ENCODE data around the gene APEH.
"Not testable (repeated sequence)": the region's sequence is repeated elsewhere in the genome, so short reads cannot be mapped to it uniquely, and the experiment has no call there.

Gene APEH

DNA sequence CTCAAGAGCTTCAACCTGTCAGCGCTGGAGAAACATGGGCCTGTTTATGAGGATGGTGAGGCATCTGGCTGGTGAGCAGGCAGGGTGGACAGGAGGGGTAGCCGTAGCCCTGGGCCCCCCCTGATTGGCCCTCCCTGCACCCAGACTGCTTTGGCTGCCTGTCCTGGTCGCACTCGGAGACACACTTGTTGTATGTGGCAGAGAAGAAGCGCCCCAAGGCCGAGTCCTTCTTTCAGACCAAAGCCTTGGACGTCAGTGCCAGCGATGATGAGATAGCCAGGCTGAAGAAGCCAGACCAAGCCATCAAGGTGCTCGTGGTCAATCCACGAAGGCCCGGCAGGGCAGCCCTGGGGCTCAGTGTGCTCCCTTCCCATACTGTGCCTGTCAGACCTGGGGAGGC lies 1.8 kb downstream of the APEH start:
- H3K4ac ChIP-seq (ENCODE audit: low read depth, low read length): no peak overlapping the region
- H2AK5ac ChIP-seq (ENCODE audit: low read length): no peak overlapping the region
- H4K5ac ChIP-seq (ENCODE audit: low read length): no peak overlapping the region
- no peaks in the 10 kb centered on the region for H3K27me3 ChIP-seq (ENCODE audit: insufficient read depth, low read length, poor library complexity)
- no CpG with 5 or more reads among the region's 11 CpGs for WGBS (ENCODE audit: extremely low coverage, insufficient coverage, low lambda C conversion rate)
- H2BK120ac ChIP-seq (ENCODE audit: low read depth, low read length): no peak overlapping the region
- H3K79me1 ChIP-seq (ENCODE audit: low read length): peaks cover 17% of the 10 kb centered on the region
- no peak overlapping the region for H3K18ac ChIP-seq (ENCODE audit: low read length)
- H3K36me3 ChIP-seq (ENCODE audit: control insufficient read depth, insufficient read depth, low read length): peaks cover 13% of the 10 kb centered on the region
- peaks cover 10% of the 10 kb centered on the region for H3K79me2 ChIP-seq (ENCODE audit: control insufficient read depth, insufficient read depth, low read length)
- H3K4me2 ChIP-seq (ENCODE audit: low read length): no peak overlapping the region
- H4K8ac ChIP-seq (ENCODE audit: low read depth, low read length): no peak overlapping the region
- no peak overlapping the region for H2BK5ac ChIP-seq (ENCODE audit: low read length)
- no peak overlapping the region for H3K9ac ChIP-seq (ENCODE audit: low read length)
- no peak overlapping the region for H3K4me3 ChIP-seq (ENCODE audit: low read length)
- H2BK15ac ChIP-seq (replicated peaks; ENCODE audit: low read depth): no peak overlapping the region
- no peak overlapping the region for H3K56ac ChIP-seq (ENCODE audit: low read length)
- peaks cover 6% of the 10 kb centered on the region for H3K4me1 ChIP-seq (ENCODE audit: control insufficient read depth, low read depth, low read length)
- no peak overlapping the region for H3K27ac ChIP-seq (ENCODE audit: low read depth, low read length)
- no peak for DNase-seq
- H3K23ac ChIP-seq (ENCODE audit: low read length): no peak overlapping the region

DNA sequence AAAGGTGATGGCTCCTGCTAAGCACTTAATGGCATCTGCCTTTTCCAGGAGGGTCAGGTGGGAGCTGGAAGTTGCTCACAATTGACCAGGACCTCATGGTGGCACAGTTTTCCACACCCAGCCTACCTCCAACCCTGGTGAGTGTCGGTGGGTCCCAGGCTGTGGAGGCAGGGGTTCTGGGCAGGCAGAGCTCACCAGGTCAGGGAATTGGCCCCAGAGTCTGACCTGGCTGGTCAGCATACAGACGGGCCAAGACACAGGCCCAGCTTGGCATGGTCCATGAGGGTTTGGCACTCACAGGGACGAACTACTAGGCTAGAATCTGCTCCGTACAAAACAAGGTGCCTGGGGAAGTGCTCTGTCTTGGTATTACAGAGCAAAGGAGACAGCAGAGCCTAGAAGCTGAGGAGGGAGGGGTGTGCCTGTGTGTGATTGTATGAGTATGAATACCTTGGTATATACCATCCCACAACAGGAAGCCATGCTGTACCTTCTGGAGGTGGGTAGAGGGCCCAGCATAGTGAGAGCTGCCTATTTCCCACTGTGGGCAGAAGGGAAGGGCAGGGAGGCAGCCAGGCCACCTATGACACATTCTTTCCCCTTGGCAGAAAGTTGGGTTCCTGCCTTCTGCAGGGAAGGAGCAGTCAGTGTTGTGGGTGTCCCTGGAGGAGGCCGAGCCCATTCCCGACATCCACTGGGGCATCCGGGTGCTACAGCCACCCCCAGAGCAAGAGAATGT lies 6.5 kb downstream of the APEH start:
- Histone ChIP-seq H3K36me3 (ENCODE audit: control insufficient read depth, insufficient read depth, low read length) (peaks cover 21% of the 10 kb centered on the region), H2AK5ac (ENCODE audit: low read length) (no peak overlapping the region), H3K56ac (ENCODE audit: low read length) (no peak overlapping the region), H3K4me3 (ENCODE audit: low read length) (no peak overlapping the region), H4K8ac (ENCODE audit: low read depth, low read length) (no peak overlapping the region), H2BK120ac (ENCODE audit: low read depth, low read length) (no peak overlapping the region), H3K4ac (ENCODE audit: low read depth, low read length) (no peak overlapping the region), H2BK15ac (replicated peaks; ENCODE audit: low read depth) (no peak overlapping the region), H3K4me2 (ENCODE audit: low read length) (no peak overlapping the region), H3K18ac (ENCODE audit: low read length) (no peak overlapping the region), H2BK5ac (ENCODE audit: low read length) (no peak overlapping the region), H4K5ac (ENCODE audit: low read length) (no peak overlapping the region), H3K23ac (ENCODE audit: low read length) (no peak overlapping the region), H3K79me1 (ENCODE audit: low read length) (peaks cover 3% of the 10 kb centered on the region), H3K27me3 (ENCODE audit: insufficient read depth, low read length, poor library complexity) (no peaks in the 10 kb centered on the region), H3K27ac (ENCODE audit: low read depth, low read length) (no peak overlapping the region), H3K79me2 (ENCODE audit: control insufficient read depth, insufficient read depth, low read length) (no peaks in the 10 kb centered on the region), H3K9ac (ENCODE audit: low read length) (no peak overlapping the region), H3K4me1 (ENCODE audit: control insufficient read depth, low read depth, low read length) (no peaks in the 10 kb centered on the region)
- no CpG with 5 or more reads among the region's 7 CpGs for WGBS (ENCODE audit: extremely low coverage, insufficient coverage, low lambda C conversion rate)
- DNase-seq: no peak

DNA sequence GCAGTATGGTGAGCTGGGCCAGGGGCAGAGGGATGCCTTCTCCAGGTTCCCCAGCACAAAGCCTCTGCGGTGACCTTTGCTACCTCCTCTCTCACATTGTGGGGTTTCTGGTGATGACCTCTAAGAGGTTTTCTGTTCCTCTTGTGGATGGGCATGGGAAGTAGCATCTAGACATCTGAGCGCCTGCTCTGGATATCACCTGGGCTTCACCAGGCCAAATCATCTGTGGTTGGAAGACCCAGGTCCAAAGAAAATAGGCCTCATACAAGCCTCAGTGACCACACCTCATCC lies 7.0 kb downstream of the APEH start:
- H3K27me3 ChIP-seq (ENCODE audit: insufficient read depth, low read length, poor library complexity): no peaks in the 10 kb centered on the region
- H2AK5ac ChIP-seq (ENCODE audit: low read length): no peak overlapping the region
- no peak overlapping the region for H3K4ac ChIP-seq (ENCODE audit: low read depth, low read length)
- no peak for DNase-seq
- no peak overlapping the region for H3K27ac ChIP-seq (ENCODE audit: low read depth, low read length)
- no peak overlapping the region for H3K23ac ChIP-seq (ENCODE audit: low read length)
- no peak overlapping the region for H2BK15ac ChIP-seq (replicated peaks; ENCODE audit: low read depth)
- H3K4me1 ChIP-seq (ENCODE audit: control insufficient read depth, low read depth, low read length): no peaks in the 10 kb centered on the region
- no peak overlapping the region for H3K4me3 ChIP-seq (ENCODE audit: low read length)
- no CpG with 5 or more reads among the region's 2 CpGs for WGBS (ENCODE audit: extremely low coverage, insufficient coverage, low lambda C conversion rate)
- H3K4me2 ChIP-seq (ENCODE audit: low read length): no peak overlapping the region
- no peaks in the 10 kb centered on the region for H3K79me1 ChIP-seq (ENCODE audit: low read length)
- H3K9ac ChIP-seq (ENCODE audit: low read length): no peak overlapping the region
- H3K56ac ChIP-seq (ENCODE audit: low read length): no peak overlapping the region
- H4K5ac ChIP-seq (ENCODE audit: low read length): no peak overlapping the region
- H2BK120ac ChIP-seq (ENCODE audit: low read depth, low read length): no peak overlapping the region
- no peak overlapping the region for H3K18ac ChIP-seq (ENCODE audit: low read length)
- H2BK5ac ChIP-seq (ENCODE audit: low read length): no peak overlapping the region
- H3K36me3 ChIP-seq (ENCODE audit: control insufficient read depth, insufficient read depth, low read length): peaks cover 21% of the 10 kb centered on the region
- H4K8ac ChIP-seq (ENCODE audit: low read depth, low read length): no peak overlapping the region
- no peaks in the 10 kb centered on the region for H3K79me2 ChIP-seq (ENCODE audit: control insufficient read depth, insufficient read depth, low read length)

DNA sequence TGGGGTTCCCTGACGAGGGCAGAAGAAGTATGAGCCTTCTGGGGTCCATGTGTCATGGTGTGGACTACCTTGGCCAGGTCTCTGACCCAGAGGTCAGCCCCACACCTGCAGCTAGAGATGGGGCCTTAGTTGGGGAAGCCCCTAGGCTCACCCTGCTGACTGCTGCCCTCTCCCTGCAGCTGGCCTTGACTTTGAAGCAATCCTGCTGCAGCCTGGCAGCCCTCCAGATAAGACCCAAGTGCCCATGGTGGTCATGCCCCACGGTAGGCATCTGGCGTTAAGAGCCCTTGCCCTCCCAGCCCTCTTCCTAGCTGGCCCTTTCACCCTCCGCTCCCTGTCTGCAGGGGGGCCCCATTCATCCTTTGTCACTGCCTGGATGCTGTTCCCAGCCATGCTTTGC lies 7.4 kb downstream of the APEH start:
- Histone ChIP-seq H3K79me2 (ENCODE audit: control insufficient read depth, insufficient read depth, low read length) (no peaks in the 10 kb centered on the region), H3K18ac (ENCODE audit: low read length) (no peak overlapping the region), H4K8ac (ENCODE audit: low read depth, low read length) (no peak overlapping the region), H2AK5ac (ENCODE audit: low read length) (no peak overlapping the region), H2BK120ac (ENCODE audit: low read depth, low read length) (no peak overlapping the region), H3K27me3 (ENCODE audit: insufficient read depth, low read length, poor library complexity) (no peaks in the 10 kb centered on the region), H4K5ac (ENCODE audit: low read length) (no peak overlapping the region), H3K4me1 (ENCODE audit: control insufficient read depth, low read depth, low read length) (no peaks in the 10 kb centered on the region), H3K56ac (ENCODE audit: low read length) (no peak overlapping the region), H3K79me1 (ENCODE audit: low read length) (no peaks in the 10 kb centered on the region), H2BK5ac (ENCODE audit: low read length) (no peak overlapping the region), H3K36me3 (ENCODE audit: control insufficient read depth, insufficient read depth, low read length) (peaks cover 20% of the 10 kb centered on the region), H3K9ac (ENCODE audit: low read length) (no peak overlapping the region), H3K27ac (ENCODE audit: low read depth, low read length) (no peak overlapping the region), H3K4ac (ENCODE audit: low read depth, low read length) (no peak overlapping the region), H3K4me2 (ENCODE audit: low read length) (no peak overlapping the region), H2BK15ac (replicated peaks; ENCODE audit: low read depth) (no peak overlapping the region), H3K23ac (ENCODE audit: low read length) (no peak overlapping the region), H3K4me3 (ENCODE audit: low read length) (no peak overlapping the region)
- no CpG with 5 or more reads among the region's 4 CpGs for WGBS (ENCODE audit: extremely low coverage, insufficient coverage, low lambda C conversion rate)
- DNase-seq: no peak

DNA sequence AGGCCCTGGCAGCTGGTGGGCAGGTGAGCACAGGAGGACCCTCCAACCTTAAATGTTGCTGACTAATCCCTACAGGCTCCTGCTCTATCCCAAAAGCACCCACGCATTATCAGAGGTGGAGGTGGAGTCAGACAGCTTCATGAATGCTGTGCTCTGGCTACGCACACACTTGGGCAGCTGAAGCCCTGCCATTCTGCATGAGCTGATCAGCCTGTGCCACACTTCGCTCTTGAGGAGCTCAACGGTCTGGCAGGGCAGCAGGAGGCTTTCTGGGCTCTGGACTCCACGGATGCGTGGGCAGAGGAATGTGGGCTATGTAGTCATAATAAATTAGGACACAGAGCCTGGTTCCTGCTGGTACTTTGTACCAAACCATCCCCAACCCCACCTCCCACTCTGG lies 9.0 kb downstream of the APEH start:
- Histone ChIP-seq H4K8ac (ENCODE audit: low read depth, low read length) (no peak overlapping the region), H3K4ac (ENCODE audit: low read depth, low read length) (no peak overlapping the region), H3K79me1 (ENCODE audit: low read length) (no peaks in the 10 kb centered on the region), H3K23ac (ENCODE audit: low read length) (no peak overlapping the region), H3K4me1 (ENCODE audit: control insufficient read depth, low read depth, low read length) (no peaks in the 10 kb centered on the region), H2AK5ac (ENCODE audit: low read length) (no peak overlapping the region), H4K5ac (ENCODE audit: low read length) (no peak overlapping the region), H3K9ac (ENCODE audit: low read length) (no peak overlapping the region), H3K27me3 (ENCODE audit: insufficient read depth, low read length, poor library complexity) (no peaks in the 10 kb centered on the region), H3K79me2 (ENCODE audit: control insufficient read depth, insufficient read depth, low read length) (no peaks in the 10 kb centered on the region), H2BK15ac (replicated peaks; ENCODE audit: low read depth) (no peak overlapping the region), H3K27ac (ENCODE audit: low read depth, low read length) (no peak overlapping the region), H2BK120ac (ENCODE audit: low read depth, low read length) (no peak overlapping the region), H3K4me3 (ENCODE audit: low read length) (no peak overlapping the region), H3K18ac (ENCODE audit: low read length) (no peak overlapping the region), H3K56ac (ENCODE audit: low read length) (no peak overlapping the region), H3K36me3 (ENCODE audit: control insufficient read depth, insufficient read depth, low read length) (peaks cover 18% of the 10 kb centered on the region), H3K4me2 (ENCODE audit: low read length) (no peak overlapping the region), H2BK5ac (ENCODE audit: low read length) (no peak overlapping the region)
- WGBS (ENCODE audit: extremely low coverage, insufficient coverage, low lambda C conversion rate): no CpG with 5 or more reads among the region's 6 CpGs
- DNase-seq: no peak

DNA sequence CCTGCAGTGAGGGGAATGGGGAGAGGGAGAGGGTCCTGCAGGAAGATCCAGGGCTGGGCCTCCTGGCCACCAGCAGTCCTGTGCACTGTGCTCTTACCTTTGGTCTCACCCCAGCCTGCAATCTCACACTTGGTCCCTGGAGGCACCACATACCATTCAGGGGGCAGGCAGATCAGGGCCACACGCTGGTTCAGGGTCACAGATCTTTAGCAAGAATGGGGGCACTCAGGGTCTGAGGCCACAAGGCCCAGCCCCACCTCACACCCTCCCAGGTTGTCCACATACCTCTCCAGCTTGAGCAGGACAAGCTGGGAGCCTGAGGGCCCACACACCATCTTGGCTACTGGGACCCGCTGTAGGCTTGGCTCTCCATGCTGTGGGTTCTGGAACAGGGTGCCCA lies 10.3 kb downstream of the APEH start:
- H3K36me3 ChIP-seq (ENCODE audit: control insufficient read depth, insufficient read depth, low read length): peaks cover 15% of the 10 kb centered on the region
- not testable (repeated sequence) for H3K4ac ChIP-seq (ENCODE audit: low read depth, low read length); H3K23ac ChIP-seq (ENCODE audit: low read length); H2BK15ac ChIP-seq (replicated peaks; ENCODE audit: low read depth); H3K27ac ChIP-seq (ENCODE audit: low read depth, low read length); H3K79me2 ChIP-seq (ENCODE audit: control insufficient read depth, insufficient read depth, low read length); H4K5ac ChIP-seq (ENCODE audit: low read length); DNase-seq; H4K8ac ChIP-seq (ENCODE audit: low read depth, low read length); H2BK5ac ChIP-seq (ENCODE audit: low read length); H2BK120ac ChIP-seq (ENCODE audit: low read depth, low read length); H3K4me3 ChIP-seq (ENCODE audit: low read length); H3K9ac ChIP-seq (ENCODE audit: low read length); H3K56ac ChIP-seq (ENCODE audit: low read length); H3K4me1 ChIP-seq (ENCODE audit: control insufficient read depth, low read depth, low read length); H3K4me2 ChIP-seq (ENCODE audit: low read length); H2AK5ac ChIP-seq (ENCODE audit: low read length); H3K79me1 ChIP-seq (ENCODE audit: low read length); H3K18ac ChIP-seq (ENCODE audit: low read length); H3K27me3 ChIP-seq (ENCODE audit: insufficient read depth, low read length, poor library complexity)
- no CpG with 5 or more reads among the region's 2 CpGs for WGBS (ENCODE audit: extremely low coverage, insufficient coverage, low lambda C conversion rate)

All from mesendoderm (in vitro differentiated cells).